ENCODE measurements around the gene IFNLR1.

Gene IFNLR1

GRCh38 chr1:24175033-24175755 lies 11.9 kb downstream of the IFNLR1 start:
- DNase-seq: no peak

DNA sequence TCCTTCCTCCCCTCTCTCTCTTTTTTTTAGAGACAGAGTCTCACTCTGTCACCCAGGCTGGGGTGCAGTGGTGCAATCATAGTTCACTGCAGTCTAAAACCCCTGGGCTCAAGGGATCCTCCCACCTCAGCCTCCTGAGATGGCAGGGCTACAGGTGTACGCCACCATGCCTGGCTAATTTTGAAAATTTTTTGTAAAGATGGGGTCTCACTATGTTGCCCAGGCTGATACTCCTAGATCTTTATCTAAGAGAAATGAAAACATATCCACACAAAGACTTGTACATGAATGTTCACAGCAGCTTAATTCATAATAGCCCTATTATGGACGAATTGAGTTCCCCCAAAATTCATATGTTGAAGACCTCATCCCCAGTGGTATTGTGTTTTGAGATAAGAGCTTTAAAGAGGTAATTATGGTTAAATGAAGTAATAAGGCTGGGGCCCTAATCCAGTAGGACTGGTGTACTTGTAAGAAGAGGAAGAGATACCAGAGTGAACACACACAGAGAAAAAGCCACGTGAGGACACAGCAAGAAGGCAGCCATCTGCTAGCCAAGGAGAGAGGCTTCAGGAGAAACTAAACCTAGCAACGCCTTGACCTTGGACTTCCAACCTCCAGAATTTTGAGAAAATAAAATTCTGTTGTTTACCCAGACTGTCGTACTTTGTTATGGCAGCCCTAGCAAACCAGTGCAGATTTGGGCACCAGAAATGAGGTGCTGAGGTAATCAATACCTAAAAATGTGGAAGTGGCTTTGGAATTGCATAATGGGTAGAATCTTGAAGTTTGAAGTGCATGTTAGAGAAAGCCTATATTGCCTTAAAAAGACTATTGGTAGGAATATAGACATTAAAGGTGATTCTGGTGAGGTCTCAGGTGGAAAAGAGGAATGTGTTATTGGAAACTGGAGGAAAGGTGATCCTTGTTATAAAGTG lies 13.2 kb downstream of the IFNLR1 start:
- DNase-seq: no peak

GRCh38 chr1:24172598-24172997 lies 14.5 kb downstream of the IFNLR1 start:
- DNase-seq: no peak

DNA sequence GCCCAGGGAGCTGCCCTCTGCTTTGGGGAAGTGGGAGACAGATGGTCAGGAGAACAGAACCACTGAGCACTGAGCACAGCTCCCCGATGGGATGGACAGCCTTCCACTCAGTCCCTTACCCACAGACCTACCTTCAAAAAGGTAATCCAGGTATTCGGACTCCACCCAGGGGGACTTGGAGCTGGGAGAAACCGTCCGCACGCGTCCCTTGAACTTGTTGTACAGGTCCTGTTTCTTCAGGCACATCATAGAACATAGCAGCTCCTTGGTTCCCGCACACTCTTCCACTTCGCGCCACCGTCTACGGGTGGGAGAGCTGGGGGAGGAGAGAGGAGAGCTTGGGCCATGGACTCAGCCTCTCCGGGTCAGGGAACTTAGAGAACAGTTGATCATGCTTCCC lies 17.8 kb downstream of the IFNLR1 start:
- DNase-seq: no peak

- DNase-seq: no peak
Observed at GRCh38 chr1:24168245-24168644, 18.8 kb downstream of the IFNLR1 start.

DNA sequence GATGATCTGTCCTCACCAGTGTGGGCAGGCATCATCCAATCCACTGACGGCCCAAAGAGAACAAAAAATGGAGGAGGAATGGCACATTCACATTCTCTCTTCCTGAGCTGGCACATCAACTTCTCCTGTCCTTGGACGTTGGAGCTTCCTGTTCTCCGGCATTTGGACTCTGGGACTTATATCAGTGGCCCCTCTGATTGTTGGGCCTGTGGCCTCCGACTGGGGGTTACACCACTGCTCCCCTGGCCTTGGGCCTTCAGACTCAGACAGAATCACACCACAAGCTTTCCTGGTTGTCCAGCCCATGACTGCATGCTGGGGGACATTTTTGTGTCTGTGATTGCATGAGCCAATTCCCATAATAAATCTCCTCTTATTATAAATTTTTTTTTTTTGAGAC lies 20.1 kb downstream of the IFNLR1 start:
- DNase-seq: no peak

DNA sequence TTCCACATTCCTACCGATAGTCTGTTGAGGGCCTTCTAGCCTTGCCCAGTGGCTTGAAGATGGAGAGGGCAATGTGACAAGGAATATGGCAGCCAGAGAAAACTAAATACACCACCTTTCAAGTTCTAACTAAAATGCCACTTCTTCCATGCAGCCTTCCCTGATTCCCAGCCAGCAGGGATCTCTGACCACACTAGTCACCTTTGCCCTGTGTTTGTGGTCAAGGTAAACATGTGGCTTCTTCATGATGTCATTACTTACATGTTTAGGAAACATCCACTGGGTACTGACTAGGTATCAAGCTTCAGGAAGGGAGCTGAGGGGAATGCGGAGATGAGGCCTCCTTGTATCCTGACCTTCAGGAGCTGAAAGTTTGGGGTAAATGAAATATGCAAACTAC lies 21.6 kb downstream of the IFNLR1 start:
- no peak for DNase-seq

DNA sequence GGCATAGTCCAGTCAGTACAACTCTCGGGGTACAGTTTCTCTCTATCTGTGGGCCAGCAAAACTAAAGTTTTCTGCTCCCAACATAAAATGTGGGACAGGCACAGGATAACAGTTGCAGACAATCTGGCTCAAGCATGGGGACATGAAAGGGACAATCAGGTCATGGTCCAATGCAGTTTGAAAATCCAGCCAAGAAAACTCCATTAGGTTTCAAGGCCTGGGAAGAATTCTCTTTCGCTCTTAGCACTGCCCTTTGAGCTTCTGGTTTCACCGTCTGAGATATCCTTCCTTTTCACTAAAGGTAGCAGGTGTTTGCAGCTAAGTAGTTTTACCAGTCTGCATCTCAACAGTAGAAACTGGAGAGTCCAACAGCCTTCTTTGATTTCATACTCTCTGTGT lies 23.1 kb downstream of the IFNLR1 start:
- DNase-seq: no peak

- no peak for DNase-seq
Observed at GRCh38 chr1:24162201-24162600, 24.9 kb downstream of the IFNLR1 start.

GRCh38 chr1:24161270-24161669 lies 25.8 kb downstream of the IFNLR1 start:
- DNase-seq: no peak

DNA sequence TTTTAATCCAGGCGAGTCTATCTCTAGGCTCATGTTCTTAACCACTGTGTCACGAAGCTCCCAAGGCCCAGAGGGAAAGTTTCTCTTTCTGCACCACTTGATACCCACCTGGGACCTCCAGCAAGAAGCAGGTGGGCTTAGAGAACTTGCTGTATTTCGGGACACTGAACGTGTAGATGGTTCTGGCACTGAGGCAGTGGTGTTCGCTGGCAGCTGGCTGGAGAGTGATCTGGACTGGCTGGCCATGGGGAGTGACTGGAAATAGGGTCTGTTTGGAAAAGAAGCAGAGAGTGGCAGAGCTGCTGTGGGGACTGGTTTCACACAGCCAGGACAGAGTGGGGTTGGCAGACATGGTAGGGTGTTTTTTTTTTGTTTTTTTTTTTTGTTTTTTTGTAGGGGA lies 27.7 kb downstream of the IFNLR1 start:
- no peak for DNase-seq

- DNase-seq: no peak
Observed at GRCh38 chr1:24157918-24158481, 29.1 kb downstream of the IFNLR1 start.

DNA sequence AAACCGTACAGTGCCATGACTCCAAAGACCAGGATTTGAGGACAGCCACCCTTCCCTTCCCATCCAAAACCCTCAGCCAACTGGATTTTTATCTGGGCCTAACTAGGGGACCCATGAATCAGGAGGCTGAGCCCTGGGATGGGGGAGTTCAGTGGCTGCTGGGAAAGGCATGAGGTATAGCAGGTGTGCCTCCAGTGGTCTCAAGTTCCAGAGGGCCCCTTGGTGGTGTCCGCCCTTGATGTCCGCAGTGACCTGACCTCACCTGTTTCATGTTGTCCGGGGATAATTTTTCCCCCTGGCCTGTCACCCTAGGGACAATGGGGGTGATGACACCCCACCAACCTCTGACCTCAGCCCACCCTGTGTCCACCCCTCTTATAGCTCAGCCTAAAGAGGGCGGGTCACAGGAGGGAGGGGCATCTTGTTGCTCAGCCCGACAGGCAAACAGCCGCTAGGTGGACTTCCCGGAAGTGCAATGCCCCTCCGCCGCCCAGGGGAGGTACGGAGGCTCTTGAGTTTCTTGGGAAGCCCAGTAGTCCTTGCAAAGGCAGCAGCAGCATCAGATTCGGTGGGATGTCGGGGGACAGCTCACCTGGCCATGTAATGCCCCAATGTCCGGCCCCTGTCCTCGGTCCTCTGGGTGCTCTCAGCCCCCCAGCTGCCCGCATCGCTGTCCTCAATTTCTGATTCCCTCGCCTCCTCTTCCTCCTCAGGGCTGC lies 30.4 kb downstream of the IFNLR1 start:
- no peak for DNase-seq

GRCh38 chr1:24155011-24155782 lies 31.9 kb downstream of the IFNLR1 start:
- DNase-seq: peak; percentile 35

- peak; percentile 48 for DNase-seq
Observed at GRCh38 chr1:24154215-24154614, 32.9 kb downstream of the IFNLR1 start.

- DNase-seq: no peak
Observed at GRCh38 chr1:24152631-24153494, 34.2 kb downstream of the IFNLR1 start.

GRCh38 chr1:24151175-24151533 lies 35.9 kb downstream of the IFNLR1 start:
- DNase-seq: peak; percentile 86

GRCh38 chr1:24150234-24151174 lies 36.6 kb downstream of the IFNLR1 start:
- DNase-seq: peak; percentile 85

DNA sequence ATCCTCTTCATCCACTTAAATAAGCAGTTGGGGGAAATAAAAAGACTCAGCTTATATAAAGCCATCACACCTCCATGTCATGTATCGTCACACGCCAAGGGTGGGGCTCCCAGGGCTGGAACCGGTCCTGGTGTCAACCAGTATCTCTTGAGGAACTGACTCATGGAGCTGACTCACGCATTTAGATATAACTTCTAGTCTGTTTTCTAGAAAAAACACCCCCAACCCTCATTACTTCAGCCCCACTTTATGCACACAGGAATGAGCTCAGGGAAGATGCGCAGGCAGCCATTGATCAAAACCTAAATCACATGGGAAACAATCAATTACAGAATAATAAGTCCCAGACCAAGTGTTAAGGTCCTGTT lies 37.2 kb downstream of the IFNLR1 start:
- DNase-seq: no peak

- no peak for DNase-seq
Observed at GRCh38 chr1:24147816-24148215, 39.3 kb downstream of the IFNLR1 start.

All from DMS153 (cell line).